GM23338 (cell line): ENCODE results near the gene TGFBR3. TPM values are rescaled to one million over a fixed set of nuclear protein-coding genes. Genes with fewer than 3 reads are reported as not detected.

Experiments
- ATAC-seq: fragments of 200-7000 bp; cut with Tn5 transposase; 3 replicates; pipeline ENCODE4 v1.9.1; 2020
- DNase-seq: peaks from one replicate; pipeline ENCODE4 v3.0.0-alpha.2; 2015; ENCODE audit warnings: low spot score
- H2AFZ ChIP-seq: fragments of 200-600 bp; sonication (generic); 2 replicates; pipeline ENCODE4 v1.8.0; 2016; ENCODE audit warnings: antibody characterized with exemption, mild to moderate bottlenecking, moderate library complexity
- H3F3A ChIP-seq: fragments of 200-600 bp; sonication (generic); replicated peaks from 2 replicates; pipeline ENCODE4 v1.8.0; 2017; ENCODE audit warnings: antibody characterized with exemption, mixed run types, low read depth
- H3K27ac ChIP-seq: fragments of 200-600 bp; sonication (generic); 2 replicates; pipeline ENCODE4 v1.6.1; 2016; ENCODE audit warnings: low read depth
- H3K27me3 ChIP-seq: fragments of 200-600 bp; sonication (generic); 2 replicates; pipeline ENCODE4 v1.8.0; 2016; ENCODE audit warnings: mild to moderate bottlenecking, mixed run types, moderate library complexity; ENCODE audit not compliant: insufficient read depth
- H3K36me3 ChIP-seq: fragments of 200-600 bp; sonication (generic); 2 replicates; pipeline ENCODE4 v1.8.0; 2016; ENCODE audit warnings: mild to moderate bottlenecking; ENCODE audit not compliant: insufficient read depth
- H3K4me1 ChIP-seq: fragments of 200-600 bp; sonication (generic); 2 replicates; pipeline ENCODE4 v1.8.0; 2016; ENCODE audit warnings: mild to moderate bottlenecking, moderate library complexity; ENCODE audit not compliant: insufficient read depth
- H3K4me2 ChIP-seq: fragments of 200-600 bp; sonication (generic); 2 replicates; pipeline ENCODE4 v1.7.1; 2017; ENCODE audit warnings: mixed run types
- H3K4me3 ChIP-seq: fragments of 200-600 bp; sonication (generic); 2 replicates; pipeline ENCODE4 v1.6.1; 2016; ENCODE audit warnings: mixed run types
- H3K79me2 ChIP-seq: fragments of 200-600 bp; sonication (generic); replicated peaks from 2 replicates; pipeline ENCODE4 v1.8.0; 2017; ENCODE audit warnings: mild to moderate bottlenecking; ENCODE audit not compliant: insufficient read depth
- H3K9me2 ChIP-seq: fragments of 200-600 bp; sonication (generic); 2 replicates; pipeline ENCODE4 v1.8.0; 2017; ENCODE audit not compliant: insufficient read depth
- H4K20me1 ChIP-seq: fragments of 200-600 bp; sonication (generic); replicated peaks from 2 replicates; pipeline ENCODE4 v1.8.0; 2017; ENCODE audit warnings: mild to moderate bottlenecking; ENCODE audit not compliant: insufficient read depth
- H3K27ac Mint-ChIP-seq: 2 replicates; pipeline ENCODE4 v1.8.0; 2020; ENCODE audit warnings: inconsistent platforms, mild to moderate bottlenecking, moderate library complexity, mixed read lengths
- H3K27me3 Mint-ChIP-seq: 3 replicates; pipeline ENCODE4 v1.8.0; 2022; ENCODE audit warnings: low read depth, mild to moderate bottlenecking, moderate library complexity, mixed read lengths, inconsistent platforms; ENCODE audit not compliant: insufficient read depth, poor library complexity
- H3K36me3 Mint-ChIP-seq: 3 replicates; pipeline ENCODE4 v1.8.0; 2021; ENCODE audit warnings: low read depth, mild to moderate bottlenecking, inconsistent platforms, moderate library complexity, mixed read lengths
- H3K4me1 Mint-ChIP-seq: 3 replicates; pipeline ENCODE4 v1.8.0; 2020; ENCODE audit warnings: mild to moderate bottlenecking, inconsistent platforms, mixed read lengths
- H3K4me3 Mint-ChIP-seq: 3 replicates; pipeline ENCODE4 v1.8.0; 2021; ENCODE audit warnings: moderate library complexity, mild to moderate bottlenecking, inconsistent platforms, mixed read lengths
- H3K9me3 Mint-ChIP-seq: 3 replicates; pipeline ENCODE4 v1.8.0; 2020; ENCODE audit warnings: moderate library complexity, mild to moderate bottlenecking, inconsistent platforms, mixed read lengths
- CREB1 ChIP-seq: fragments of 250-450 bp; sonication (Bioruptor Pico); IDR thresholded peaks from 2 replicates; pipeline ENCODE4 v1.5.0; 2020; ENCODE audit warnings: low read depth, mild to moderate bottlenecking, moderate library complexity
- CTCF ChIP-seq, 2 experiments: fragments of 200-600 bp in 1 of 2; sonication (generic) in 1 of 2; conservative IDR thresholded peaks; 2 replicates each; pipeline versions ENCODE4 v1.5.1 to v1.6.1; 2016 to 2017; ENCODE audit warnings: antibody characterized with exemption in 2 of 2, low read depth in 2 of 2, mild to moderate bottlenecking in 2 of 2, moderate library complexity in 1 of 2
- EZH2 ChIP-seq: fragments of 200-600 bp; sonication (generic); IDR thresholded peaks from one replicate; pipeline ENCODE4 v1.8.0; 2017; ENCODE audit warnings: antibody characterized with exemption, mild to moderate bottlenecking, low read depth; ENCODE audit not compliant: unreplicated experiment
- EZH2phosphoT487 ChIP-seq: fragments of 200-600 bp; sonication (generic); IDR thresholded peaks from one replicate; pipeline ENCODE4 v1.8.1; 2018; ENCODE audit warnings: antibody characterized with exemption; ENCODE audit not compliant: unreplicated experiment
- JUNB ChIP-seq: IDR thresholded peaks from one replicate; pipeline ENCODE4 v1.6.1; 2016; ENCODE audit warnings: antibody characterized with exemption; ENCODE audit not compliant: unreplicated experiment
- NANOG ChIP-seq: IDR thresholded peaks from 2 replicates; pipeline ENCODE4 v1.6.1; 2016; ENCODE audit warnings: antibody characterized with exemption, borderline replicate concordance
- POLR2AphosphoS5 ChIP-seq: IDR thresholded peaks from 2 replicates; pipeline ENCODE4 v1.6.1; 2016; ENCODE audit warnings: antibody characterized with exemption, low read depth
- STAT1 ChIP-seq: IDR thresholded peaks from one replicate; pipeline ENCODE4 v1.6.1; 2016; ENCODE audit warnings: antibody characterized with exemption; ENCODE audit not compliant: unreplicated experiment
- ZNF114 ChIP-seq: fragments of 250-450 bp; sonication (Bioruptor Pico); IDR thresholded peaks from 2 replicates; pipeline ENCODE4 v1.5.0; 2020; ENCODE audit warnings: mild to moderate bottlenecking, moderate library complexity
- polyA plus RNA-seq: library from polyadenylated mRNA; unstranded; fragments of >200 nt; fragmentation: Nextera tagmentation; extraction: Ambion mirVana; gene quantifications from 2 replicates; pipeline ENCODE4 v1.2.1, GENCODE V29; 2016
- total RNA-seq: library from RNA; depleted of rRNA; stranded (reverse); fragments of >200 nt; shearing (Covaris generic); gene quantifications from 2 replicates; pipeline ENCODE4 v1.2.3, GENCODE V29; 2014
- TF ChIP-seq, protein P1 (sequence below): IDR thresholded peaks from one replicate; pipeline ENCODE4 v1.6.1; 2018; ENCODE audit warnings: antibody characterized with exemption; ENCODE audit not compliant: unreplicated experiment

TGFBR3 gene
- total and polyA plus RNA-seq, 2 experiments from 2014 or later = 1.7 to 2.9 TPM

GRCh38 chr1:91771717-91772116, 114.2 kb downstream of the TGFBR3 start (continued):
- TF ChIP-seq STAT1 (no peak), CTCF (conservative IDR thresholded peaks at IDR 0.05; ENCODE audit: low read depth in 2 of 2) (no peak), EZH2 (no peak)
- TF ChIP-seq, protein P1, sequence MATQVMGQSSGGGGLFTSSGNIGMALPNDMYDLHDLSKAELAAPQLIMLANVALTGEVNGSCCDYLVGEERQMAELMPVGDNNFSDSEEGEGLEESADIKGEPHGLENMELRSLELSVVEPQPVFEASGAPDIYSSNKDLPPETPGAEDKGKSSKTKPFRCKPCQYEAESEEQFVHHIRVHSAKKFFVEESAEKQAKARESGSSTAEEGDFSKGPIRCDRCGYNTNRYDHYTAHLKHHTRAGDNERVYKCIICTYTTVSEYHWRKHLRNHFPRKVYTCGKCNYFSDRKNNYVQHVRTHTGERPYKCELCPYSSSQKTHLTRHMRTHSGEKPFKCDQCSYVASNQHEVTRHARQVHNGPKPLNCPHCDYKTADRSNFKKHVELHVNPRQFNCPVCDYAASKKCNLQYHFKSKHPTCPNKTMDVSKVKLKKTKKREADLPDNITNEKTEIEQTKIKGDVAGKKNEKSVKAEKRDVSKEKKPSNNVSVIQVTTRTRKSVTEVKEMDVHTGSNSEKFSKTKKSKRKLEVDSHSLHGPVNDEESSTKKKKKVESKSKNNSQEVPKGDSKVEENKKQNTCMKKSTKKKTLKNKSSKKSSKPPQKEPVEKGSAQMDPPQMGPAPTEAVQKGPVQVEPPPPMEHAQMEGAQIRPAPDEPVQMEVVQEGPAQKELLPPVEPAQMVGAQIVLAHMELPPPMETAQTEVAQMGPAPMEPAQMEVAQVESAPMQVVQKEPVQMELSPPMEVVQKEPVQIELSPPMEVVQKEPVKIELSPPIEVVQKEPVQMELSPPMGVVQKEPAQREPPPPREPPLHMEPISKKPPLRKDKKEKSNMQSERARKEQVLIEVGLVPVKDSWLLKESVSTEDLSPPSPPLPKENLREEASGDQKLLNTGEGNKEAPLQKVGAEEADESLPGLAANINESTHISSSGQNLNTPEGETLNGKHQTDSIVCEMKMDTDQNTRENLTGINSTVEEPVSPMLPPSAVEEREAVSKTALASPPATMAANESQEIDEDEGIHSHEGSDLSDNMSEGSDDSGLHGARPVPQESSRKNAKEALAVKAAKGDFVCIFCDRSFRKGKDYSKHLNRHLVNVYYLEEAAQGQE = no peak

- H3K79me2 ChIP-seq = no peaks in the 10 kb centered on the region
- ATAC-seq = no peak
- no peaks in the 10 kb centered on the region for H3K36me3 Mint-ChIP-seq
- no peak overlapping the region for H3K27ac Mint-ChIP-seq
- no peak overlapping the region for H3K27ac ChIP-seq
- H3K9me3 Mint-ChIP-seq = no peaks in the 10 kb centered on the region
- no peaks in the 10 kb centered on the region for H3F3A ChIP-seq
- H3K4me3 Mint-ChIP-seq = no peak overlapping the region
- no peak overlapping the region for H3K4me2 ChIP-seq
- DNase-seq = no peak
- TF ChIP-seq NANOG (no peak), CREB1 (CRISPR knock-in tag) (no peak), JUNB (no peak), CTCF (conservative IDR thresholded peaks at IDR 0.05; ENCODE audit: low read depth in 2 of 2) (no peak), POLR2AphosphoS5 (no peak), ZNF114 (CRISPR knock-in tag) (no peak), EZH2 (no peak), EZH2phosphoT487 (no peak)
- TF ChIP-seq, protein P1 = no peak
- H3K4me1 Mint-ChIP-seq = peaks cover 17% of the 10 kb centered on the region
- no peak overlapping the region for H3K4me3 ChIP-seq
- H2AFZ ChIP-seq = no peak overlapping the region
- H3K9me2 ChIP-seq = no peaks in the 10 kb centered on the region
- H3K27me3 ChIP-seq = no peaks in the 10 kb centered on the region
- H3K27me3 Mint-ChIP-seq = peaks cover 2% of the 10 kb centered on the region
- no peaks in the 10 kb centered on the region for H3K4me1 ChIP-seq
- H3K36me3 ChIP-seq = no peaks in the 10 kb centered on the region
- no peaks in the 10 kb centered on the region for H4K20me1 ChIP-seq
Measured at GRCh38 chr1:91770667-91771268, 115.2 kb downstream of the TGFBR3 start.
